Activated T-cell treated with anti-CD3 and anti-CD28 coated beads, Interleukin-2, amount 50 U/mL, for 72 hours (primary cell): ENCODE results near the gene OR2A42. TPM values are rescaled to one million over a fixed set of nuclear protein-coding genes. Genes with fewer than 3 reads are reported as not detected.

Experiments used
- total RNA-seq, 2 donors: library from RNA; stranded (reverse); gene quantifications; one replicate each; pipeline ENCODE4 v1.2.3, GENCODE V29; 2022

OR2A42 gene
- total RNA-seq, 2 donors from 2014 or later: not detected

Other genes with a start within 250 kb of the OR2A42 start
- gene OR6B1, start 239.3 kb downstream of the OR2A42 start, total RNA-seq: not detected
- gene OR2A5, start 190.7 kb downstream of the OR2A42 start, total RNA-seq: not detected
- not detected for gene OR2A25, start 169.8 kb downstream of the OR2A42 start, total RNA-seq
- gene OR2A12, start 153.3 kb downstream of the OR2A42 start, total RNA-seq: not detected
- gene OR2A2, start 130.0 kb downstream of the OR2A42 start, total RNA-seq: not detected
- gene OR2A14, start 116.4 kb downstream of the OR2A42 start, total RNA-seq: not detected
- gene CTAGE4, start 56.1 kb downstream of the OR2A42 start, total RNA-seq: 1 to 10 TPM; 1.5 to 4.2 TPM
- gene ARHGEF35, start 43.8 kb downstream of the OR2A42 start, total RNA-seq: 1 to 10 TPM; 3.8 to 7.4 TPM
- 1 to 10 TPM; 2.0 to 5.4 TPM for gene OR2A7, start 25.2 kb upstream of the OR2A42 start, total RNA-seq
- 1 to 10 TPM in 1 of 2 donors, not detected in 1; 1.5 TPM for gene CTAGE8, start 29.7 kb upstream of the OR2A42 start, total RNA-seq
- gene OR2A1, start 72.8 kb upstream of the OR2A42 start, total RNA-seq: not detected
- 10 to 100 TPM; 13.4 to 16.8 TPM for gene ARHGEF5, start 115.8 kb upstream of the OR2A42 start, total RNA-seq
- not detected for gene NOBOX, start 164.1 kb upstream of the OR2A42 start, total RNA-seq